ENCODE data around the gene RXFP1.

RXFP1 gene

GRCh38 chr4:158544141-158544540 is 22.5 kb downstream of the RXFP1 start:
- H3K9ac ChIP-seq (ENCODE audit: low read depth, low read length) = no peak overlapping the region
- H3K4me2 ChIP-seq (ENCODE audit: low read length) = no peak overlapping the region
- peaks cover 10% of the 10 kb centered on the region for H3K4me1 ChIP-seq (ENCODE audit: control insufficient read depth, insufficient read depth, low read length)
- no peaks in the 10 kb centered on the region for H3K36me3 ChIP-seq (ENCODE audit: insufficient read depth, low read length)
- no peak overlapping the region for H3K4me3 ChIP-seq (ENCODE audit: low read length)
- no peaks in the 10 kb centered on the region for H3K27me3 ChIP-seq (ENCODE audit: control insufficient read depth, insufficient read depth, low read length)
- H3K9me3 ChIP-seq (replicated peaks; ENCODE audit: low read length) = no peaks in the 10 kb centered on the region

GRCh38 chr4:158553364-158553763 is 31.7 kb downstream of the RXFP1 start:
- Histone ChIP-seq H3K4me1 (ENCODE audit: control insufficient read depth, insufficient read depth, low read length) (no peaks in the 10 kb centered on the region), H3K9ac (ENCODE audit: low read depth, low read length) (no peak overlapping the region), H3K9me3 (replicated peaks; ENCODE audit: low read length) (no peaks in the 10 kb centered on the region), H3K4me3 (ENCODE audit: low read length) (no peak overlapping the region), H3K4me2 (ENCODE audit: low read length) (no peak overlapping the region), H3K27me3 (ENCODE audit: control insufficient read depth, insufficient read depth, low read length) (no peaks in the 10 kb centered on the region), H3K36me3 (ENCODE audit: insufficient read depth, low read length) (no peaks in the 10 kb centered on the region)

GRCh38 chr4:158560284-158560683 is 38.6 kb downstream of the RXFP1 start:
- Histone ChIP-seq H3K4me1 (ENCODE audit: control insufficient read depth, insufficient read depth, low read length) (no peaks in the 10 kb centered on the region), H3K9ac (ENCODE audit: low read depth, low read length) (no peak overlapping the region), H3K9me3 (replicated peaks; ENCODE audit: low read length) (no peaks in the 10 kb centered on the region), H3K27me3 (ENCODE audit: control insufficient read depth, insufficient read depth, low read length) (no peaks in the 10 kb centered on the region), H3K4me3 (ENCODE audit: low read length) (no peak overlapping the region), H3K36me3 (ENCODE audit: insufficient read depth, low read length) (no peaks in the 10 kb centered on the region), H3K4me2 (ENCODE audit: low read length) (no peak overlapping the region)

DNA sequence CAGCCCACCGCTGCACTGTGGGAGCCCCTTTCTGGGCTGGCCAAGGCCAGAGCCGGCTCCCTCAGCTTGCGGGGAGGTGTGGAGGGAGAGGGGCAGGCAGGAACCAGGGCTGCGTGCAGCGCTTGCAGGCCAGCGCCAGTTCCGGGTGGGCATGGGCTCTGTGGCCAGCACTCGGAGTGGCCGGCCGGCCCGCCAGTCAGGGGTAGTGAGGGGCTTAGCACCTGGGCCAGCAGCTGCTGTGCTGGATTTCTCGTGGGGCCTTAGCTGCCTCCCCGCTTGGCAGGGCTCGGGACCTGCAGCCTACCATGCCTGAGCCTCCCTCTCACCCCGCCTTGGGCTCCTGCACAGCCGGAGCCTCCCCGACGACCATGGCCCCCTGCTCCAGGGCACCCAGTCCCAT is 45.2 kb downstream of the RXFP1 start:
- Histone ChIP-seq H3K9ac (ENCODE audit: low read depth, low read length) (no peak overlapping the region), H3K4me3 (ENCODE audit: low read length) (no peak overlapping the region), H3K4me2 (ENCODE audit: low read length) (no peak overlapping the region), H3K36me3 (ENCODE audit: insufficient read depth, low read length) (no peaks in the 10 kb centered on the region), H3K4me1 (ENCODE audit: control insufficient read depth, insufficient read depth, low read length) (no peaks in the 10 kb centered on the region), H3K9me3 (replicated peaks; ENCODE audit: low read length) (no peaks in the 10 kb centered on the region), H3K27me3 (ENCODE audit: control insufficient read depth, insufficient read depth, low read length) (no peaks in the 10 kb centered on the region)

- H3K36me3 ChIP-seq (ENCODE audit: insufficient read depth, low read length) = no peaks in the 10 kb centered on the region
- H3K4me2 ChIP-seq (ENCODE audit: low read length) = no peak overlapping the region
- H3K9ac ChIP-seq (ENCODE audit: low read depth, low read length) = no peak overlapping the region
- H3K4me3 ChIP-seq (ENCODE audit: low read length) = no peak overlapping the region
- no peaks in the 10 kb centered on the region for H3K27me3 ChIP-seq (ENCODE audit: control insufficient read depth, insufficient read depth, low read length)
- no peaks in the 10 kb centered on the region for H3K4me1 ChIP-seq (ENCODE audit: control insufficient read depth, insufficient read depth, low read length)
- no peaks in the 10 kb centered on the region for H3K9me3 ChIP-seq (replicated peaks; ENCODE audit: low read length)
These were observed 50.1 kb downstream of the RXFP1 start for GRCh38 chr4:158571736-158572135.

DNA sequence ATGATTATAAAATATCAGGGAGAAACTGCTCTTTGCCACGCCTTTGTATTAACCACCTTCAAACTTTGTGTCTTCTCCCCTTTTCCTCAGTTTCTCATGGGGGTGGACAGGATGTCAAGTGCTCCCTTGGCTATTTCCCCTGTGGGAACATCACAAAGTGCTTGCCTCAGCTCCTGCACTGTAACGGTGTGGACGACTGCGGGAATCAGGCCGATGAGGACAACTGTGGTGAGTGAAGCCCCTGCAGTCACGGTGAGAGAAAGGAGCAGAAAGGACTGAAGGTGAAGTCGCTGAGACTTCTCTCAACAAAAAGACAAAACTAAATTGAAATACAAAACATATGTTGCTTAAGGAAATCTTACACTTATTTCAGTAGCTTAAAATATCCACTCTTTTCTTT is 50.9 kb downstream of the RXFP1 start:
- H3K4me3 ChIP-seq (ENCODE audit: low read length) = no peak overlapping the region
- H3K27me3 ChIP-seq (ENCODE audit: control insufficient read depth, insufficient read depth, low read length) = no peaks in the 10 kb centered on the region
- H3K9me3 ChIP-seq (replicated peaks; ENCODE audit: low read length) = no peaks in the 10 kb centered on the region
- H3K4me2 ChIP-seq (ENCODE audit: low read length) = no peak overlapping the region
- no peaks in the 10 kb centered on the region for H3K36me3 ChIP-seq (ENCODE audit: insufficient read depth, low read length)
- no peaks in the 10 kb centered on the region for H3K4me1 ChIP-seq (ENCODE audit: control insufficient read depth, insufficient read depth, low read length)
- no peak overlapping the region for H3K9ac ChIP-seq (ENCODE audit: low read depth, low read length)

GRCh38 chr4:158578476-158578875 is 56.8 kb downstream of the RXFP1 start:
- Histone ChIP-seq H3K9me3 (replicated peaks; ENCODE audit: low read length) (no peaks in the 10 kb centered on the region), H3K9ac (ENCODE audit: low read depth, low read length) (no peak overlapping the region), H3K4me3 (ENCODE audit: low read length) (no peak overlapping the region), H3K27me3 (ENCODE audit: control insufficient read depth, insufficient read depth, low read length) (no peaks in the 10 kb centered on the region), H3K4me2 (ENCODE audit: low read length) (no peak overlapping the region), H3K36me3 (ENCODE audit: insufficient read depth, low read length) (no peaks in the 10 kb centered on the region), H3K4me1 (ENCODE audit: control insufficient read depth, insufficient read depth, low read length) (peaks cover 4% of the 10 kb centered on the region)

- Histone ChIP-seq H3K4me1 (ENCODE audit: control insufficient read depth, insufficient read depth, low read length) (peaks cover 4% of the 10 kb centered on the region), H3K4me3 (ENCODE audit: low read length) (no peak overlapping the region), H3K9me3 (replicated peaks; ENCODE audit: low read length) (no peaks in the 10 kb centered on the region), H3K27me3 (ENCODE audit: control insufficient read depth, insufficient read depth, low read length) (no peaks in the 10 kb centered on the region), H3K9ac (ENCODE audit: low read depth, low read length) (no peak overlapping the region), H3K4me2 (ENCODE audit: low read length) (no peak overlapping the region), H3K36me3 (ENCODE audit: insufficient read depth, low read length) (no peaks in the 10 kb centered on the region)
These were observed 58.4 kb downstream of the RXFP1 start for GRCh38 chr4:158580064-158580463.

GRCh38 chr4:158581161-158581560 is 59.5 kb downstream of the RXFP1 start:
- Histone ChIP-seq H3K4me3 (ENCODE audit: low read length) (no peak overlapping the region), H3K27me3 (ENCODE audit: control insufficient read depth, insufficient read depth, low read length) (no peaks in the 10 kb centered on the region), H3K9me3 (replicated peaks; ENCODE audit: low read length) (no peaks in the 10 kb centered on the region), H3K4me2 (ENCODE audit: low read length) (no peak overlapping the region), H3K4me1 (ENCODE audit: control insufficient read depth, insufficient read depth, low read length) (peaks cover 4% of the 10 kb centered on the region), H3K36me3 (ENCODE audit: insufficient read depth, low read length) (no peaks in the 10 kb centered on the region), H3K9ac (ENCODE audit: low read depth, low read length) (no peak overlapping the region)

- Histone ChIP-seq H3K27me3 (ENCODE audit: control insufficient read depth, insufficient read depth, low read length) (no peaks in the 10 kb centered on the region), H3K9me3 (replicated peaks; ENCODE audit: low read length) (no peaks in the 10 kb centered on the region), H3K4me2 (ENCODE audit: low read length) (no peak overlapping the region), H3K4me3 (ENCODE audit: low read length) (no peak overlapping the region), H3K36me3 (ENCODE audit: insufficient read depth, low read length) (no peaks in the 10 kb centered on the region), H3K9ac (ENCODE audit: low read depth, low read length) (no peak overlapping the region), H3K4me1 (ENCODE audit: control insufficient read depth, insufficient read depth, low read length) (no peaks in the 10 kb centered on the region)
These were observed 65.2 kb downstream of the RXFP1 start for GRCh38 chr4:158586881-158587280.

- Histone ChIP-seq H3K4me2 (ENCODE audit: low read length) (no peak overlapping the region), H3K9me3 (replicated peaks; ENCODE audit: low read length) (no peaks in the 10 kb centered on the region), H3K27me3 (ENCODE audit: control insufficient read depth, insufficient read depth, low read length) (no peaks in the 10 kb centered on the region), H3K9ac (ENCODE audit: low read depth, low read length) (no peak overlapping the region), H3K4me3 (ENCODE audit: low read length) (no peak overlapping the region), H3K4me1 (ENCODE audit: control insufficient read depth, insufficient read depth, low read length) (no peaks in the 10 kb centered on the region), H3K36me3 (ENCODE audit: insufficient read depth, low read length) (no peaks in the 10 kb centered on the region)
These were observed 66.6 kb downstream of the RXFP1 start for GRCh38 chr4:158588285-158588684.

DNA sequence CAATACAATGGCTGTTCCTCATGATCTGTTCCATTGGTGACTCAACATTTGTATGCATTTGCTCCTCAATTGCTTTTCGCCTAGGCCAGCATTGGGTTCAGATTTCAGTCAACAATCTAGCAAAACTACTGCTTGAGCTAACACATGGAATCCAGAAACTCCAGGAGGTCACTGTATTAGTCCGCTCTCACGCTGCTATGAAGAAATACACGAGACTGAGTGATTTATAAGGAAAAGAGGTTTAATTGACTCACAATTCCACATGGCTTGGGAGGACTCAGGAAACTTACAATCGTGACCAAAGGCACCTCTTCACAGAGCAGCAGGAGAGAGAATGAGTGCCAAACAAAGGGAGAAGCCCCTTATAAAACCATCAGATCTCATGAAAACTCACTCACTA is 67.1 kb downstream of the RXFP1 start:
- no peak overlapping the region for H3K4me2 ChIP-seq (ENCODE audit: low read length)
- H3K36me3 ChIP-seq (ENCODE audit: insufficient read depth, low read length) = no peaks in the 10 kb centered on the region
- no peaks in the 10 kb centered on the region for H3K4me1 ChIP-seq (ENCODE audit: control insufficient read depth, insufficient read depth, low read length)
- H3K27me3 ChIP-seq (ENCODE audit: control insufficient read depth, insufficient read depth, low read length) = no peaks in the 10 kb centered on the region
- H3K9ac ChIP-seq (ENCODE audit: low read depth, low read length) = no peak overlapping the region
- H3K9me3 ChIP-seq (replicated peaks; ENCODE audit: low read length) = no peaks in the 10 kb centered on the region
- H3K4me3 ChIP-seq (ENCODE audit: low read length) = no peak overlapping the region
